NCI-H510A treated with DMSO at 0.1 percent for 48 hours (cell line): Measurements from ENCODE around the gene EFTUD2.
"Not testable (repeated sequence)": the region's sequence is repeated elsewhere in the genome, so short reads cannot be mapped to it uniquely, and the experiment has no call there.

ENCODE experiments used
- DNase-seq: peaks from one replicate; lab custom pipeline; 2025; lab: John Stamatoyannopoulos, UW

Gene EFTUD2

DNA sequence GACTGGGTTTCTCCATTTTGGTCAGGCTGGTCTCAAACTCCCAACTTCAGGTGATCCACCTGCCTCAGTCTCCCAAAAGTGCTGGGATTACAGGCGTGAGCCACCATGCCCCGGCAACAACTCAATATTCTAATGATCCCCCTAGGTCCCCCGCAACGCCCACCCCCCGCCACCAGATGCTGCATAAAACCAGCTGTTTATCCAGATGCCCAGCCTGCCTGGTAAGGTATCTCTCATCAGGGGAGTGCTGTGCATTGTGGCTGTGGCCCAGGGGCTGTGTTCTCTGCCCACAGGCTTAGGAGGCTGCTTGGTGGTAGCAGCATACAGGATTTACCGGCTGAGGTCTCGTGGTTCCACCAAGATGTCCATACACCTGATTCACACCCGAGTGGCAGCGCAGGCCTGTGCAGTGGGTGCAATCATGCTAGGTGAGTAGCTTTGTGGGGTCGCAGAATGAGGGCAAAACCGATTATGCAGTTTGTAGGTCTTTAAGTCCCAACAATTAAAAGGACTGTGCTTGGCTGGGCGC lies 50.2 kb downstream of the EFTUD2 start:
- no peak for DNase-seq

DNA sequence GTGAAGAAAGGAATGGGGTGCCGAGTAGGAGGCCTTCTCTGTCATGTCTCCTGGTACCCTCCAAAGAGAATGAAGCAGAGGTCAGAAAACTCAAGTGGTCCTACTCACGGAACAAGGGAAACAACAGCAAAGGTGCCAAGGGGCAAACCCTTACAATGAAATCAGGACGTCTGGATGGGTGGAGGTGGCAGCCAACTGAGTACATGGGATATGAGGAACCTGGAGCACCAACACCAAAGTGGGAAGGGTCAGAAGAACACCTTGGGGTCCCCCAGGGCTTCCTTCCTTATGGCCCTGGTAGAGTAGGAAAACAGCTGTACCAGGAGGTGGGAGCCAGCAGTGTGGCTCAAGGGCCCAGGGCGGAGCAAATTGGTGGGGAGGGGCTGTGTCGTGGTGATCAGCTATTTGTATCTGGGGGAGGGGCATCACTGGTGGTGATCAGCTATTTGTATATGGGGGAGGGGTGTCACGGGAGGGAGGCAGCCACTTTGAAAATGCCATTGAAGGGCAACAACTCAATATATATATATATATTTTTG lies 50.9 kb downstream of the EFTUD2 start:
- no peak for DNase-seq

DNA sequence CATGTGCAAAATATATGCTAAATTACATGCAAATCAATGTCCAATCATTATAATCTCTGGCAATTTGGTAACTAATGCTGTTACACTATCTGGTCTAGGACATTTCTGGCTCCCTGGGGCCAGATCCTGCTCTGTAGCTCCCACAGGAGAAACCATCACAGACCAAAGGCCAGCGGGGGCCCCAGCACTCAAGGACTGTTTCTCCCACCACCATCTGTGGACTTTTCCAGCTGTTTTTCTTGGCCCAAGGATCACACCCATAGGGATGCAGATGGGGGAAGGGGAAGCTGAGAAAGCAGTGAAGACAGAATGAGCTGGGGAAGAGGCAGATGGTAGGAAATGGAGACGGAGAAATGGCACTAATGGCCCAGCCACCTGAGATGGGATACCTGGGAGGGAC lies 51.7 kb downstream of the EFTUD2 start, which contains the start of gene HIGD1B:
HIGD1B (plus strand) TSS at position 298 of the 400 bp plus-strand sequence. CDS start 270 bp downstream, outside the sequence.
- DNase-seq, result no peak

DNA sequence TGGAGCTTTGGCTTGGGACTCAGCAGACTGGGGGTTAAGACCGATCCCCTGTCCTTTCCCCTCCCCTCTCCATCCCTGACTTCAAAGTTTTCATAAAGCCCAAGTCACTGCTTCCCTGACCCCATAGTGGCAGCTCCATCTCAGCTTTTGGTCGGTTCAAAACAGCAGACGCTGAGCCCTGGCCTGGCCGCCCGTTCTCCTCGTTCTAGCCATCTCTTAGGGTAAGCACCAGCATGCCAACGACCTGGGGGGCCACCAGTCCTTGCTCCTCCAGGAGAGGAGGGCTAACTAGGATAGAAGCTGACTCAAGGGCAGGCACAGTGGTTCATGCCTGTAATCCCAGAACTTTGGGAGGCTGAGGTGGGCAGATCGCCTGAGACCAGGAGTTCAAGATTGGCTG lies 53.0 kb downstream of the EFTUD2 start:
- no peak for DNase-seq

- no peak for DNase-seq
Observed at GRCh38 chr17:44844390-44844830, 54.8 kb downstream of the EFTUD2 start.

GRCh38 chr17:44842748-44843147 lies 56.5 kb downstream of the EFTUD2 start:
- DNase-seq, result no peak

- DNase-seq, result no peak
Observed at GRCh38 chr17:44840936-44841335, 58.3 kb downstream of the EFTUD2 start.

GRCh38 chr17:44840274-44840673 lies 59.0 kb downstream of the EFTUD2 start:
- no peak for DNase-seq

DNA sequence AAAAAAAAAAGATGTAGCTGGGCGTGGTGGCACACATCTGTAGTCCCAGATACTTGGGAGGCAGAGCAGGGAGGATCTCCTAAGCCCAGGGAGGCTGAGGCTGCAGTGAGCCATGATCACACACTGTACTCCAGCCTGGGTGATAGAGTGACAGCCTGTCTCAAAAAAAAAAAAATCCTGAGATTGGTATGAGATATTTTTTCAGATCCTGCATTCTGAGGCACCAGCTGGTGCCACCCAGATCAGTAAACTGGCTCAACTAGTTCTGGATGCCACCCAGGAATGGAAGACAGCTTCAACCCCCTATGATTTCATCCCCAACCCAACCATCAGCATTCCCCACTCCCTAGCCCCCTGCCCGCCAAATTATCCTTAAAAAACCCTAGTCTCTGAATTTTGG lies 62.0 kb downstream of the EFTUD2 start:
- DNase-seq, result no peak

GRCh38 chr17:44832805-44833204 lies 66.4 kb downstream of the EFTUD2 start:
- DNase-seq, result no peak

DNA sequence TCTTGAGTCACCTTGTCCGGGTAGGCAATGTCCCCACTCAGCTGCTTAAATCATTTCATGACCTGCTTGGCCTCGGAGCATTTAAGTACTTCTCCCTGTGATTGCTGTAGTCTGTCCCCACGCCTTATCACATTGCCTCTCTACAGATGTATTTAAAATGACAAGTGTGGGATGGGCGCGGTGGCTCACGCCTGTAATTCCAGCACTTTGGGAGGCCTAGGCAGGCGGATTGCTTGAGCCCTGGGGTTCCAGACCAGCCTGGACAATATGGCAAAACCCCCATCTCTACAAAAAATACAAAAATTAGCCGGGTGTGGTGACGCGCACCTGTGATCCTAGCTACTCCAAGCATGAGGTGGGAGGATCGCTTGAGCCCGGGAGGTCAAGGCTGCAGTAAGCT lies 67.9 kb downstream of the EFTUD2 start:
- no peak for DNase-seq

GRCh38 chr17:44830359-44831288 lies 68.6 kb downstream of the EFTUD2 start:
- DNase-seq, result peak; percentile 43

DNA sequence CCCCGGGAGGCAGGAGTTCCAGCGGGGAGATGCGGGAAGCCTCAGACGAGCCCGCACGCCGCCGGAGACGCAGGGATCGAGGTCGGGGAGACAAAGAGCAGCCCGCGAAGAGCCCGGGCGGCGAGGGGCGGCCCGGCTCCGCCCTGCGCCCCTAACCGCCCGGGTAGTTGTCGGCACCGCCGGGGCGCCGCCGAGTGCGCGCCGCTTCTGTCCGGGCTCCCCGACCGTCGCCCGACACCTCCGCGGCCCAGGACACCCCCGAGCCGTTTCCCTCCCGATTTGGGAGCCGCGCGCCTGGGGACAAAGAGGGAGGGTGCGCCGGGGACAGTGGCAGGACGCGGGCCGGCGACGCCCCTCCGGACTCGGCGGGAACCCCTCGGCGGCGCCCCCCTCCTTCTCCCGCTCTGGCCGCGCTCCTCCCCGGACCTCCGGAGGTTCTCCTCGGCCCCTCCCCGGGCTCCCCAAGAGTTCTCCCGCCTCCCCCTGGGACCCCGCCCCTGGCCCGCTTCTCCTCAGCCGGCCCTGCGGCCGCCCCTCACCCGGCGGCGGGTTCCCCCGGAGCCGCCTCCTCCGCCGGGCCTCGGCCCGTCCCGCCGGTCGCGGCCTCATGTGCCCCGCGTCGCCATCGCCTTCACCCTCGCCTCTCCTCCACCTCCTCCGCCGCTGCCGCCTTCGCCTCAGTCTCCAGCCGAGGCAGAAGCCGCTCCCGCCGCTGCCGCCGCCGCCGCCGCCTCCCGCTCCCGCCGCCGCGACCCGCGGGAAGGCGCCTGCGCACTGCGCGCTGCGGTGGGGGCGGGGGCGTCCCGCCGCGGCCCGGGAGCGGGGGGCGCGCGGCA lies 69.5 kb downstream of the EFTUD2 start, which contains the start of gene GJC1:
GJC1 (minus strand) TSS at position 765 of the 836 bp plus-strand sequence. CDS start 24,470 bp downstream, outside the sequence.
- DNase-seq, result peak; percentile 34

GRCh38 chr17:44828919-44829522 lies 70.2 kb downstream of the EFTUD2 start:
- peak; percentile 40 for DNase-seq

GRCh38 chr17:44827863-44828262 lies 71.4 kb downstream of the EFTUD2 start:
- DNase-seq, result no peak

DNA sequence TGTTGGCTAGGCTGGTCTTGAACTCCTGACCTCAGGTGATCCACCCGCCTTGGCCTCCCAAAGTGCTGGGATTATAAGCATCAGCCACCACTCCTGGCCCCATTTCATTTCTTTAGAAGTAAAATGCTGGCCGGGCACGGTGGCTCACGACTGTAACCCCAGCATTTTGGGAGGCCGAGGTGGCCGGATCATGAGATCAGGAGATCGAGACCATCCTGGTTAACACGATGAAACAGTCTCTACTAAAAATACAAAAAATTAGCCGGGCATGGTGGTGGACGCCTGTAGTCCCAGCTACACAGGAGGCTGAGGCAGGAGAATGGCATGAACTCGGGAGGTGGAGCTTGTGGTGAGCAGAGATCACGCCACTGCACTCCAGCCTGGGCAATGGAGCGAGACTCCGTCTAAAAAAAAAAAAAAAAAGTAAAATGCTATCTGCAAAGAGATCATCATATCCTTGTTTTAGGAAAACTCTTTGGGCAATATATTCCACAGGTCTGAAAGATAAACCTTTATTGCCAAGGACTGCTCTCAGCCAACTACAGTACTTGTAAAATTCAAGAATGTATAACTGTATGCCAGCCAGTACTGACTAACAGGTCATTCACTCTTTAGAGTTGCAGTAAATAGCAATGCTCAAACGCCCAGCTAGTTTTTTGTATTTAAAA lies 73.0 kb downstream of the EFTUD2 start:
- DNase-seq, result no peak

DNA sequence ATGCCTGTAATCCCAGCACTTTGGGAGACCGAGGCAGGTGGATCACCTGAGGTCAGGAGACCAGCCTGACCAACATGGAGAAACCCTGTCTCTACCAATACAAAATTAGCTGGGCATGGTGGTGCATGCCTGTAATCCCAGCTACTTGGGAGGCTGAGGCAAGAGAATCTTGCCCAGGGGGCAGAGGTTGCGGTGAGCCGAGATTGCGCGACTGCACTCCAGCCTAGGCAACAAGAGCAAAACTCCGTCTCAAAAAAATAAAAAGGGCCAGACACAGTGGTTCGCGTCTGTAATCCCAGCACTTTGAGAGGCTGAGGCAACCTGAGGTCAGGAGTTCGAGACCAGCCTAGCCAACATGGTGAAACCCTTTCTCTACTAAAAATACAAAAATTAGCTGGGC lies 74.0 kb downstream of the EFTUD2 start:
- not testable (repeated sequence) for DNase-seq

GRCh38 chr17:44820631-44821212 lies 78.5 kb downstream of the EFTUD2 start:
- peak; percentile 65 for DNase-seq

DNA sequence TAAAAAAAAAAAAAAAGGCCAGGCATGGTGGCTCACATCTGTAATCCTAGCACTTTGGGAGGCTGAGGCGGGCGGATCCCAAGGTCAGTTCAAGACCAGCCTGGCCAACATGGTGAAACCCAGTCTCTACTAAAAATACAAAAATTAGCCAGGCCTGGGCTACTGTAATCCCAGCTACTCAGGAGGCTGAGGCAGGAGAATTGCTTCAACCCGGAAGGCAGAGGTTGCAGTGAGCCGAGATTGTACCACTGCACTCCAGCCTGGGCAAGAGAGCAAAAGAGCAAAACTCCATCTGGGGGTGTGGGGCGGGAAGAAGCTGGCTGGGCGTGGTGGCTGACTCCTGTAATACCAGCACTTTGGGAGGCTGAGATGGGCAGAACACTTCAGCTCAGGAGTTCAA lies 80.7 kb downstream of the EFTUD2 start:
- DNase-seq, result not testable (repeated sequence)

DNA sequence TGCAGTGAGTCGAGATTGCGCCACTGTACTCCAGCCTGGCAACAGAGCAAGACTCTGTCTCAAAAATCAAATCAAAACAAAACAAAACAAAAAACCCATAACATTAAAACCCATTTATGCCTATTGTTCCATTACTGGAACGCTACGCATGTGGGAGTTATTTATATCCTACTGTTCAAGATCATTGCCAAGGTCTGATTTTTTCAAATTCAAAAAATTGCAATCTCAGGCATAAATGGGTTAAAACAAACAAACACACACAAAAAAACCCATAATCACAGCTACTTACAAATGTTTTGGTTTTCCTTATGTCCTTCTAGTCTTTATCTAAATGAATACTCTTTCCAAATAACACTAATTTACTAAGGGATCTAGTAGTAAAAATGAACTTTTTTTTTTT lies 87.0 kb downstream of the EFTUD2 start:
- no peak for DNase-seq
